Chondrocyte (in vitro differentiated cells): ENCODE data around the gene GRIP2. TPM values are rescaled to one million over a fixed set of nuclear protein-coding genes. Genes with fewer than 3 reads are reported as not detected.

Experiments
- DNase-seq: peaks from one replicate; pipeline ENCODE4 v3.0.0; 2021; ENCODE audit warnings: mixed read lengths, low spot score
- H3K27ac Mint-ChIP-seq: one replicate; pipeline ENCODE4 v1.8.0; 2021; ENCODE audit warnings: mild to moderate bottlenecking, moderate library complexity, mixed read lengths; ENCODE audit not compliant: unreplicated experiment
- H3K27me3 Mint-ChIP-seq: 2 replicates; pipeline ENCODE4 v1.8.0; 2021; ENCODE audit warnings: low read depth, mixed read lengths
- H3K36me3 Mint-ChIP-seq: 2 replicates; pipeline ENCODE4 v1.8.0; 2021; ENCODE audit warnings: low read depth, mixed read lengths
- H3K4me1 Mint-ChIP-seq: 2 replicates; pipeline ENCODE4 v1.8.0; 2021; ENCODE audit warnings: low read depth, mild to moderate bottlenecking, mixed read lengths
- H3K4me3 Mint-ChIP-seq: one replicate; pipeline ENCODE4 v1.8.0; 2021; ENCODE audit warnings: mild to moderate bottlenecking, moderate library complexity, mixed read lengths; ENCODE audit not compliant: unreplicated experiment
- H3K9me3 Mint-ChIP-seq: 2 replicates; pipeline ENCODE4 v1.8.0; 2021; ENCODE audit warnings: low read depth, mixed read lengths
- CTCF ChIP-seq: fragments of 200-600 bp; sonication (generic); IDR thresholded peaks from 2 replicates; pipeline ENCODE4 v1.5.0; 2021; ENCODE audit warnings: antibody characterized with exemption, mild to moderate bottlenecking, moderate library complexity
- total RNA-seq: library from RNA; stranded (reverse); gene quantifications from 3 replicates; pipeline ENCODE4 v1.2.1, GENCODE V29; 2021

The GRIP2 gene
- total RNA-seq, 1 donor from 2014 or later: 0.20 TPM

GRCh38 chr3:14487086-14487485 lies 53.1 kb downstream of the GRIP2 start:
- TF ChIP-seq CTCF: no peak
- Mint-ChIP-seq H3K36me3 (peaks cover 9% of the 10 kb centered on the region), H3K9me3 (no peaks in the 10 kb centered on the region)

GRCh38 chr3:14486460-14486859 lies 53.7 kb downstream of the GRIP2 start:
- TF ChIP-seq CTCF: no peak
- Mint-ChIP-seq H3K36me3 (peaks cover 14% of the 10 kb centered on the region), H3K4me1 (peaks cover 7% of the 10 kb centered on the region), H3K4me3 (no peak overlapping the region), H3K27ac (no peak overlapping the region), H3K27me3 (no peaks in the 10 kb centered on the region), H3K9me3 (no peaks in the 10 kb centered on the region)
- DNase-seq: peak; percentile 27

More at GRCh38 chr3:14487086-14487485, 53.1 kb downstream of the GRIP2 start:
- Mint-ChIP-seq H3K27ac (no peak overlapping the region), H3K4me3 (no peak overlapping the region), H3K27me3 (no peaks in the 10 kb centered on the region), H3K4me1 (peaks cover 7% of the 10 kb centered on the region)
- peak; percentile 46 for DNase-seq

- Mint-ChIP-seq H3K4me1 (peaks cover 7% of the 10 kb centered on the region), H3K4me3 (no peak overlapping the region), H3K27me3 (no peaks in the 10 kb centered on the region), H3K9me3 (no peaks in the 10 kb centered on the region), H3K36me3 (peaks cover 17% of the 10 kb centered on the region), H3K27ac (no peak overlapping the region)
- DNase-seq: peak; percentile 33
- no peak for TF ChIP-seq CTCF
These were observed 54.2 kb downstream of the GRIP2 start for GRCh38 chr3:14485981-14486380.

GRCh38 chr3:14484741-14485140 lies 55.4 kb downstream of the GRIP2 start:
- H3K4me1 Mint-ChIP-seq: peaks cover 7% of the 10 kb centered on the region
- H3K4me3 Mint-ChIP-seq: no peak overlapping the region
- no peak overlapping the region for H3K27ac Mint-ChIP-seq
- H3K27me3 Mint-ChIP-seq: no peaks in the 10 kb centered on the region
- no peak for TF ChIP-seq CTCF
- peaks cover 14% of the 10 kb centered on the region for H3K36me3 Mint-ChIP-seq
- DNase-seq: peak; percentile 82
- H3K9me3 Mint-ChIP-seq: no peaks in the 10 kb centered on the region

GRCh38 chr3:14483286-14483685 lies 56.9 kb downstream of the GRIP2 start:
- no peak overlapping the region for H3K4me3 Mint-ChIP-seq
- no peak overlapping the region for H3K27ac Mint-ChIP-seq
- TF ChIP-seq CTCF: no peak
- no peaks in the 10 kb centered on the region for H3K9me3 Mint-ChIP-seq
- H3K27me3 Mint-ChIP-seq: no peaks in the 10 kb centered on the region
- peaks cover 2% of the 10 kb centered on the region for H3K4me1 Mint-ChIP-seq
- peaks cover 23% of the 10 kb centered on the region for H3K36me3 Mint-ChIP-seq
- peak; percentile 47 for DNase-seq
